Omental fat pad (tissue), 4 donors: Measurements from ENCODE around the gene VARS1. TPM values are rescaled to one million over a fixed set of nuclear protein-coding genes. Genes with fewer than 3 reads are reported as not detected.

Source experiments
- ATAC-seq: fragments of 150-250 bp; one replicate; pipeline ENCODE4 v1.9.1; 2016; ENCODE audit warnings: mild to moderate bottlenecking, moderate library complexity; ENCODE audit not compliant: low FRiP score
- DNase-seq: peaks from one replicate; pipeline ENCODE4 v3.0.0-alpha.2; 2019; ENCODE audit warnings: low spot score
- total RNA-seq, 4 donors: library from RNA; depleted of rRNA; stranded (reverse); fragments of >200 nt; gene quantifications; one replicate each; pipeline ENCODE4 v1.1.0, GENCODE V29; 2016
- TF ChIP-seq, protein P1 (sequence below), 3 donors: fragments of 450-650 bp; IDR thresholded peaks; one replicate each; pipeline ENCODE4 v1.5.1; 2016 to 2017; ENCODE audit warnings: antibody characterized with exemption in 3 of 3, mild to moderate bottlenecking in 3 of 3, moderate library complexity in 2 of 3

VARS1 gene
- total RNA-seq, 4 donors from 2014 or later: 31.6 to 47.0 (median 34.6) TPM

GRCh38 chr6:31765910-31766794 is 29.4 kb downstream of the VARS1 start:
- TF ChIP-seq, protein P1, sequence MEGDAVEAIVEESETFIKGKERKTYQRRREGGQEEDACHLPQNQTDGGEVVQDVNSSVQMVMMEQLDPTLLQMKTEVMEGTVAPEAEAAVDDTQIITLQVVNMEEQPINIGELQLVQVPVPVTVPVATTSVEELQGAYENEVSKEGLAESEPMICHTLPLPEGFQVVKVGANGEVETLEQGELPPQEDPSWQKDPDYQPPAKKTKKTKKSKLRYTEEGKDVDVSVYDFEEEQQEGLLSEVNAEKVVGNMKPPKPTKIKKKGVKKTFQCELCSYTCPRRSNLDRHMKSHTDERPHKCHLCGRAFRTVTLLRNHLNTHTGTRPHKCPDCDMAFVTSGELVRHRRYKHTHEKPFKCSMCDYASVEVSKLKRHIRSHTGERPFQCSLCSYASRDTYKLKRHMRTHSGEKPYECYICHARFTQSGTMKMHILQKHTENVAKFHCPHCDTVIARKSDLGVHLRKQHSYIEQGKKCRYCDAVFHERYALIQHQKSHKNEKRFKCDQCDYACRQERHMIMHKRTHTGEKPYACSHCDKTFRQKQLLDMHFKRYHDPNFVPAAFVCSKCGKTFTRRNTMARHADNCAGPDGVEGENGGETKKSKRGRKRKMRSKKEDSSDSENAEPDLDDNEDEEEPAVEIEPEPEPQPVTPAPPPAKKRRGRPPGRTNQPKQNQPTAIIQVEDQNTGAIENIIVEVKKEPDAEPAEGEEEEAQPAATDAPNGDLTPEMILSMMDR (IDR thresholded peaks at IDR 0.05): no peak
- no peak for DNase-seq
- ATAC-seq: no peak

GRCh38 chr6:31765559-31765909 is 30.0 kb downstream of the VARS1 start:
- TF ChIP-seq, protein P1 (IDR thresholded peaks at IDR 0.05): no peak
- DNase-seq (no peak), ATAC-seq (no peak)

GRCh38 chr6:31764198-31764597 is 31.4 kb downstream of the VARS1 start:
- TF ChIP-seq, protein P1 (IDR thresholded peaks at IDR 0.05): no peak
- ATAC-seq (no peak), DNase-seq (no peak)

GRCh38 chr6:31763619-31763940 is 32.0 kb downstream of the VARS1 start:
- TF ChIP-seq, protein P1 (IDR thresholded peaks at IDR 0.05): no peak
- ATAC-seq (no peak), DNase-seq (no peak)

GRCh38 chr6:31762878-31763618 is 32.5 kb downstream of the VARS1 start:
- DNase-seq (no peak), ATAC-seq (no peak)
- TF ChIP-seq, protein P1 (IDR thresholded peaks at IDR 0.05): no peak

DNA sequence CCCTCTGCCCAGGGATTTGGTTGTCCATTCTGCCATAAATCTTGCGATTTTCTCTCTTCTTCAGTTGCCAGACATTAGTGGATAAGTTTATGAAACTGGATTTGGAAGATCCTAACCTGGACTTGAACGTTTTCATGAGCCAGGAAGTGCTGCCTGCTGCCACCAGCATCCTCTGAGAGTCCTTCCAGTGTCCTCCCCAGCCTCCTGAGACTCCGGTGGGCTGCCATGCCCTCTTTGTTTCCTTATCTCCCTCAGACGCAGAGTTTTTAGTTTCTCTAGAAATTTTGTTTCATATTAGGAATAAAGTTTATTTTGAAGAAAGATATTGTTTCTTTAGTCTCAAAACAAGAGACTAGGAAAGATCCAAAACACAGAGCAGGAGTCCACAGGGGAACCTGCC is 33.2 kb downstream of the VARS1 start, which contains the start of gene SAPCD1:
TSS of gene SAPCD1 (plus strand) at position 301 of the 400 bp plus-strand sequence. CDS start 399 bp downstream, outside the sequence.
- TF ChIP-seq, protein P1 (IDR thresholded peaks at IDR 0.05): no peak
- no peak for DNase-seq
- ATAC-seq: no peak
